OCI-LY7 (cell line): Measurements from ENCODE around the gene COG4.

Experiments used
- CTCF ChIP-seq: fragments of 200-600 bp; sonication (generic); conservative IDR thresholded peaks from 2 replicates; pipeline ENCODE4 v1.5.1; 2014; ENCODE audit warnings: mild to moderate bottlenecking, antibody characterized with exemption, low read length, moderate library complexity, mixed read lengths
- EZH2phosphoT487 ChIP-seq: fragments of 200-600 bp; sonication (generic); IDR thresholded peaks from 2 replicates; pipeline ENCODE4 v1.6.1; 2018; ENCODE audit warnings: low read depth, borderline replicate concordance, mild to moderate bottlenecking, mixed run types, antibody characterized with exemption, low read length, moderate library complexity, mixed read lengths

- TF ChIP-seq CTCF (no peak), EZH2phosphoT487 (no peak)
These were observed 91.0 kb downstream of the COG4 start for GRCh38 chr16:70432356-70432722.
